NCI-H69 (cell line): Measurements from ENCODE around the gene ABCG2.
"Not testable (repeated sequence)": the region's sequence is repeated elsewhere in the genome, so short reads cannot be mapped to it uniquely, and the experiment has no call there.

Experiments
- DNase-seq: peaks from one replicate; lab custom pipeline; 2025; lab: John Stamatoyannopoulos, UW

ABCG2 gene

GRCh38 chr4:88110826-88111225 is 47.6 kb downstream of the ABCG2 start:
- no peak for DNase-seq

GRCh38 chr4:88109123-88109881 is 49.1 kb downstream of the ABCG2 start:
- DNase-seq, result no peak

- DNase-seq, result no peak
These were observed 49.7 kb downstream of the ABCG2 start for GRCh38 chr4:88108747-88109122.

GRCh38 chr4:88108108-88108465 is 50.4 kb downstream of the ABCG2 start:
- DNase-seq, result not testable (repeated sequence)

GRCh38 chr4:88107406-88108107 is 50.9 kb downstream of the ABCG2 start:
- DNase-seq, result no peak

- no peak for DNase-seq
These were observed 52.2 kb downstream of the ABCG2 start for GRCh38 chr4:88106205-88106604.

- DNase-seq, result peak; percentile 59
These were observed 53.4 kb downstream of the ABCG2 start for GRCh38 chr4:88104902-88105610.

- no peak for DNase-seq
These were observed 56.4 kb downstream of the ABCG2 start for GRCh38 chr4:88102026-88102425.

- DNase-seq, result no peak
These were observed 57.3 kb downstream of the ABCG2 start for GRCh38 chr4:88101165-88101564.

GRCh38 chr4:88098993-88099752 is 59.3 kb downstream of the ABCG2 start:
- DNase-seq, result no peak

GRCh38 chr4:88097781-88098180 is 60.7 kb downstream of the ABCG2 start:
- DNase-seq, result no peak

- DNase-seq, result no peak
These were observed 61.1 kb downstream of the ABCG2 start for GRCh38 chr4:88097301-88097700.

GRCh38 chr4:88093874-88094273 is 64.6 kb downstream of the ABCG2 start:
- no peak for DNase-seq

- DNase-seq, result no peak
These were observed 67.1 kb downstream of the ABCG2 start for GRCh38 chr4:88091378-88091777.

- no peak for DNase-seq
These were observed 67.5 kb downstream of the ABCG2 start for GRCh38 chr4:88090898-88091297.

- DNase-seq, result no peak
These were observed 71.4 kb downstream of the ABCG2 start for GRCh38 chr4:88087004-88087403.

- DNase-seq, result no peak
These were observed 77.8 kb downstream of the ABCG2 start for GRCh38 chr4:88080626-88081025.

- no peak for DNase-seq
These were observed 79.9 kb downstream of the ABCG2 start for GRCh38 chr4:88078579-88078978.

- no peak for DNase-seq
These were observed 80.4 kb downstream of the ABCG2 start for GRCh38 chr4:88077911-88078524.

GRCh38 chr4:88075336-88075735 is 83.1 kb downstream of the ABCG2 start:
- no peak for DNase-seq

GRCh38 chr4:88070031-88070430 is 88.4 kb downstream of the ABCG2 start:
- DNase-seq, result no peak

- no peak for DNase-seq
These were observed 94.0 kb downstream of the ABCG2 start for GRCh38 chr4:88064410-88064809.
